Astrocyte of the cerebellum (primary cell): ENCODE measurements around the gene IQCK.

Experiments
- DNase-seq: peaks from one replicate; pipeline ENCODE4 v3.0.0-alpha.2; 2011; ENCODE audit warnings: low read depth
- H3K4me3 ChIP-seq: 2 replicates; pipeline ENCODE4 v1.5.1; 2011; ENCODE audit warnings: mild to moderate bottlenecking, low read depth, low read length, moderate library complexity
- CTCF ChIP-seq: IDR thresholded peaks from 2 replicates; pipeline ENCODE4 v1.5.1; 2012; ENCODE audit warnings: low read length, low read depth, moderate library complexity, mild to moderate bottlenecking; ENCODE audit errors: missing control alignments
- in situ Hi-C: cut with HindIII; loops from 2 replicates; pipeline ENCODE4 v1.10.0; 2017; ENCODE audit warnings: low sequenced_read_pairs

Gene IQCK

GRCh38 chr16:19753815-19754643, 36.0 kb downstream of the IQCK start:
- DNase-seq, result peak; percentile 43
- no peak overlapping the region for H3K4me3 ChIP-seq
- in situ Hi-C loops, result no loop called here
- no peak for TF ChIP-seq CTCF

DNA sequence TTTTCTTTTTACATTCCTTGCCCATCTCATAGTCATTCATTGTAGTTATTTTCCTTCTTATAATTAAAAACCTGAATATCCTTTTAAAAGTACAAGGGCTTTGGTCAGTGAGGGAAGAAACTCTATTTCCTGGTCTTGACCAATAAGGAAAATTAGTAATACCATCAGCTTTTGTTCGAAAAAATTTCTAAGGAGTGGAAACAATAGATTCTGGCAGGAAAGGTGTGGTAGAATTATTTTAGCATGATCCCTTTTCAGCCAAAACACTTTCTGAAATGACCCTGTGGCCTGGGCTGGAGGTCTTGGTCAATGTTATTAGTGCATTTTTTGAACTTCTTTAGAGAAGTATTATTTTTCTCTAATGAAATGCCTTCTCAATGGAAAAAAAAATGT, 36.6 kb downstream of the IQCK start:
- no peak for TF ChIP-seq CTCF
- in situ Hi-C loops, result no loop called here
- no peak overlapping the region for H3K4me3 ChIP-seq
- no peak for DNase-seq

DNA sequence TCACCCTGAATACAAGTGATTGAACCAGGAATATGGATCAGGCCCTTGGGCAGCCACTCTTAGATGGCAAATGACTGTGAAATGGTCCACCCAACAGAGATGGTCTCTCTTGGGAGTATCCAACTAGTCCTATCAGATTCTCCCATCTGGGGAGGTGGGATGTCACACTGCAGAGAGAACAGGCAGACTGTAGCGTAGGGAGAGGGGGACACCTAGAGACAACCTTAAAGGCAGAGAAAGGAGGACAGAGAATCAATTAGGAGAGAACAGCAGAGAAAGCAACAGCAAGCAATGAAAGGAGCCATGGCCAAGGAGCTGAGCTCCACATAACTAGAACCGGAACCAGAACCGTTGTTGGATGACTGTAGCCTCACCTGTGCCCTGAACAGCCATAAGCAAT, 37.2 kb downstream of the IQCK start:
- H3K4me3 ChIP-seq, result no peak overlapping the region
- TF ChIP-seq CTCF, result no peak
- no peak for DNase-seq
- in situ Hi-C loops, result no loop called here

GRCh38 chr16:19757026-19757425, 39.0 kb downstream of the IQCK start:
- no peak for TF ChIP-seq CTCF
- no peak overlapping the region for H3K4me3 ChIP-seq
- peak; percentile 29 for DNase-seq
- in situ Hi-C loops, result no loop called here

- H3K4me3 ChIP-seq, result no peak overlapping the region
- no peak for TF ChIP-seq CTCF
- no peak for DNase-seq
- in situ Hi-C loops, result no loop called here
Observed at GRCh38 chr16:19757762-19758595, 39.9 kb downstream of the IQCK start.

GRCh38 chr16:19760356-19761060, 42.4 kb downstream of the IQCK start:
- no peak for TF ChIP-seq CTCF
- DNase-seq, result no peak
- in situ Hi-C loops, result no loop called here
- H3K4me3 ChIP-seq, result no peak overlapping the region
